Nephron (organoid): ENCODE data around the gene NDST3.
"Not testable (repeated sequence)": the region's sequence is repeated elsewhere in the genome, so short reads cannot be mapped to it uniquely, and the experiment has no call there.

Source experiments
- H3K27ac Mint-ChIP-seq, 3 experiments: 2 replicates each; pipeline ENCODE4 v1.8.0; 2020; ENCODE audit warnings: mixed read lengths in 3 of 3, mild to moderate bottlenecking in 2 of 3, moderate library complexity in 1 of 3
- H3K27me3 Mint-ChIP-seq: 2 replicates; pipeline ENCODE4 v1.8.0; 2021; ENCODE audit warnings: low read depth, mild to moderate bottlenecking, moderate library complexity, mixed read lengths
- H3K36me3 Mint-ChIP-seq: 2 replicates; pipeline ENCODE4 v1.8.0; 2020; ENCODE audit warnings: low read depth, mixed read lengths
- H3K4me1 Mint-ChIP-seq: 2 replicates; pipeline ENCODE4 v1.8.0; 2020; ENCODE audit warnings: mixed read lengths
- H3K4me3 Mint-ChIP-seq, 3 experiments: 2 replicates each; pipeline ENCODE4 v1.8.0; 2020; ENCODE audit warnings: mild to moderate bottlenecking in 3 of 3, mixed read lengths in 3 of 3, moderate library complexity in 2 of 3
- H3K9me3 Mint-ChIP-seq: 2 replicates; pipeline ENCODE4 v1.8.0; 2020; ENCODE audit warnings: mixed read lengths
- TF ChIP-seq, protein P1 (sequence below), 3 experiments: fragments of 200-600 bp; sonication (generic); IDR thresholded peaks; one replicate each; pipeline ENCODE4 v1.5.0; 2021; ENCODE audit warnings: antibody characterized with exemption in 3 of 3; ENCODE audit not compliant: unreplicated experiment in 3 of 3

NDST3 gene

DNA sequence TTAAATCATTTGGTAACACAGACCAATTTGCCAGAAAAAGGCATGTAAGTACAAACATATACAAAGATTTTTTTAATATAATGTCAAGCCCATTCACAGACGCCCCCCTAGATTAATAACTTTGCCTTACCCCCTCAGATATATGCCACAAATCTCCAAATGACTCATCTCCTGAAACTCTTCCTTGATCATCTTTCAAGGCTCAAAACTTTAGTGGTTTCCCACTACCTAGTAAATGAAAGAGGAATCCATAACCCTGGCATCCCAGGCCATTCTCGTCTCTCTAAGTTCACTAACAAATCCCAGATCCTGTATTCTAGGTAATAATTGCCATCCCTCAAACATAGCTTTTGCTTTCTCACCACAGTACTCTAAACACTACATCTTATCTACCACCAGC lies 256.7 kb downstream of the NDST3 start:
- Mint-ChIP-seq H3K4me3 (no peak overlapping the region), H3K27ac (peak overlapping the region in 2 of 3 experiments; percentile 58 to 79), H3K36me3 (no peaks in the 10 kb centered on the region), H3K4me1 (peaks cover 20% of the 10 kb centered on the region), H3K9me3 (no peaks in the 10 kb centered on the region), H3K27me3 (no peaks in the 10 kb centered on the region)
- TF ChIP-seq, protein P1, sequence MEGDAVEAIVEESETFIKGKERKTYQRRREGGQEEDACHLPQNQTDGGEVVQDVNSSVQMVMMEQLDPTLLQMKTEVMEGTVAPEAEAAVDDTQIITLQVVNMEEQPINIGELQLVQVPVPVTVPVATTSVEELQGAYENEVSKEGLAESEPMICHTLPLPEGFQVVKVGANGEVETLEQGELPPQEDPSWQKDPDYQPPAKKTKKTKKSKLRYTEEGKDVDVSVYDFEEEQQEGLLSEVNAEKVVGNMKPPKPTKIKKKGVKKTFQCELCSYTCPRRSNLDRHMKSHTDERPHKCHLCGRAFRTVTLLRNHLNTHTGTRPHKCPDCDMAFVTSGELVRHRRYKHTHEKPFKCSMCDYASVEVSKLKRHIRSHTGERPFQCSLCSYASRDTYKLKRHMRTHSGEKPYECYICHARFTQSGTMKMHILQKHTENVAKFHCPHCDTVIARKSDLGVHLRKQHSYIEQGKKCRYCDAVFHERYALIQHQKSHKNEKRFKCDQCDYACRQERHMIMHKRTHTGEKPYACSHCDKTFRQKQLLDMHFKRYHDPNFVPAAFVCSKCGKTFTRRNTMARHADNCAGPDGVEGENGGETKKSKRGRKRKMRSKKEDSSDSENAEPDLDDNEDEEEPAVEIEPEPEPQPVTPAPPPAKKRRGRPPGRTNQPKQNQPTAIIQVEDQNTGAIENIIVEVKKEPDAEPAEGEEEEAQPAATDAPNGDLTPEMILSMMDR (IDR thresholded peaks at IDR 0.05; ENCODE audit: unreplicated experiment in 3 of 3), result no peak

GRCh38 chr4:118296729-118297128 lies 262.4 kb downstream of the NDST3 start:
- Mint-ChIP-seq H3K27ac (no peak overlapping the region), H3K4me3 (no peak overlapping the region), H3K27me3 (no peaks in the 10 kb centered on the region), H3K4me1 (no peaks in the 10 kb centered on the region), H3K36me3 (no peaks in the 10 kb centered on the region), H3K9me3 (no peaks in the 10 kb centered on the region)
- TF ChIP-seq, protein P1 (IDR thresholded peaks at IDR 0.05; ENCODE audit: unreplicated experiment in 3 of 3), result no peak

DNA sequence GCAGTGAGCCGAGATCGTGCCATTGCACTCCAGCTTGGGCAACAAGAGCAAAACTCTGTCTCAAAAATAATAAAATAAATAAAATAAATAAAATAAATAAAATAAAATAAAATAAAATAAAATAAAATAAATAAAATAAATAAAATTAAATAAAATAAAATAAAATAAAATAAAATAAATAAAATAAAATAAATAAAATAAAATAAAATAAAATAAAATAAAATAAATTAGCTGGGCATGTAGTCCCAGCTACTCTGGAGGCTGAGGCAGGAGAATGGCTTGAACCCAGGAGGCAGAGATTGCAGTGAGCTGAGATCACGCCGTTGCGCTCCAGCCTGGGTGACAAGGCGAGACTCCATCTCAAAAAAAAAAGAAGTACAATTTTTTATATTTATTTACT lies 265.3 kb downstream of the NDST3 start:
- H3K36me3 Mint-ChIP-seq, H3K27ac Mint-ChIP-seq, H3K27me3 Mint-ChIP-seq: not testable (repeated sequence)

DNA sequence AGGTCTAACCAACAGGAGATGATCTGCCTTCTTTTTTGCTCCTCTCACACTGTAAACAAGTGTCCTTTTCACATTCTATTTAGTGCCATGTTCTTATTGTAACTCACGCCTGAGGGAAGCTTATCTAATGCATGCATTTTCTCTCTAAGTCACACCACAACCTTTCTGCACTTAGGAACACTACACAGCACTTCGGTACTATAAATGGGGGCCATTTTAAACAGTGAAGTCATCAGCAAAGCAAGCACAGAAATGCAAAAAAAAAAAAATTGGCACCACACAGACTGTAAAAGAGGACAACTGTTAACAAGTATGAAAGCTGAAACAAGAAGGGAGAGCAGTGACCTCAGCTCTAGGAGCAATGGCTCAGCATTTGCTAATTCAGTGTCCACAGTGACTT lies 273.4 kb downstream of the NDST3 start:
- H3K4me3 Mint-ChIP-seq, result no peak overlapping the region
- H3K4me1 Mint-ChIP-seq, result peaks cover 5% of the 10 kb centered on the region
- no peaks in the 10 kb centered on the region for H3K9me3 Mint-ChIP-seq
- peak overlapping the region in 2 of 3 experiments; percentile 11 to 25 for H3K27ac Mint-ChIP-seq
- no peaks in the 10 kb centered on the region for H3K27me3 Mint-ChIP-seq
- no peaks in the 10 kb centered on the region for H3K36me3 Mint-ChIP-seq
- TF ChIP-seq, protein P1 (IDR thresholded peaks at IDR 0.05; ENCODE audit: unreplicated experiment in 3 of 3), result no peak

More for the DNA sequence above, 265.3 kb downstream of the NDST3 start:
- not testable (repeated sequence) for H3K4me3 Mint-ChIP-seq, H3K4me1 Mint-ChIP-seq, H3K9me3 Mint-ChIP-seq
